Stimulated activated CD4-positive, alpha-beta T cell treated with anti-CD3 and anti-CD28 coated beads, Interleukin-1b, Interleukin-23, amount 100 ng/mL, for 4 hours (primary cell): ENCODE measurements around the gene FNDC11.
"Not testable (repeated sequence)": the region's sequence is repeated elsewhere in the genome, so short reads cannot be mapped to it uniquely, and the experiment has no call there.

ENCODE experiments used
- DNase-seq, 2 donors: peaks; one replicate each; pipeline ENCODE4 v3.0.0-alpha.2; 2020; ENCODE audit warnings: low read depth in 2 of 2

FNDC11 gene

GRCh38 chr20:63566395-63567135 is 12.6 kb downstream of the FNDC11 start:
- no peak for DNase-seq

GRCh38 chr20:63567136-63567385 is 13.1 kb downstream of the FNDC11 start:
- DNase-seq: no peak

- peak in 1 of 2 donors; percentile 18 for DNase-seq
These were observed 13.6 kb downstream of the FNDC11 start for GRCh38 chr20:63567386-63568169.

- no peak for DNase-seq
These were observed 14.4 kb downstream of the FNDC11 start for GRCh38 chr20:63568170-63568981.

- no peak for DNase-seq
These were observed 15.3 kb downstream of the FNDC11 start for GRCh38 chr20:63568986-63569949.

GRCh38 chr20:63570281-63571086 is 16.5 kb downstream of the FNDC11 start:
- DNase-seq: no peak

- not testable (repeated sequence) for DNase-seq
These were observed 17.1 kb downstream of the FNDC11 start for GRCh38 chr20:63571087-63571478.

GRCh38 chr20:63572071-63572787 is 18.3 kb downstream of the FNDC11 start:
- no peak for DNase-seq

GRCh38 chr20:63572788-63573646 is 19.1 kb downstream of the FNDC11 start:
- no peak for DNase-seq

- DNase-seq: no peak
These were observed 19.7 kb downstream of the FNDC11 start for GRCh38 chr20:63573647-63574131.

GRCh38 chr20:63574156-63574828 is 20.3 kb downstream of the FNDC11 start, which contains the start of gene HELZ2:
Gene HELZ2, minus strand, starts transcription at chr20:63574239. Its CDS starts 1,854 bp downstream, at chr20:63572385.
- DNase-seq: peak; percentile 40 to 55

- DNase-seq: no peak
These were observed 21.1 kb downstream of the FNDC11 start for GRCh38 chr20:63574829-63575743.

GRCh38 chr20:63576311-63576710 is 22.4 kb downstream of the FNDC11 start:
- no peak for DNase-seq

GRCh38 chr20:63577317-63577894 is 23.4 kb downstream of the FNDC11 start:
- no peak for DNase-seq

- no peak for DNase-seq
These were observed 24.5 kb downstream of the FNDC11 start for GRCh38 chr20:63578224-63579016.
